GM18870 (cell line): ENCODE data around the gene SPATS1.
"Not testable (repeated sequence)": the region's sequence is repeated elsewhere in the genome, so short reads cannot be mapped to it uniquely, and the experiment has no call there.

Source experiments
- ATAC-seq: cut with Tn5 transposase; IDR thresholded peaks from one replicate; pipeline ENCODE4 v1.9.1; 2021; ENCODE audit warnings: moderate library complexity; ENCODE audit not compliant: unreplicated experiment

The SPATS1 gene

GRCh38 chr6:44310241-44310640, 32.2 kb upstream of the SPATS1 start:
- no peak for ATAC-seq

- ATAC-seq: no peak
Measured at GRCh38 chr6:44311304-44311703, 31.1 kb upstream of the SPATS1 start.

DNA sequence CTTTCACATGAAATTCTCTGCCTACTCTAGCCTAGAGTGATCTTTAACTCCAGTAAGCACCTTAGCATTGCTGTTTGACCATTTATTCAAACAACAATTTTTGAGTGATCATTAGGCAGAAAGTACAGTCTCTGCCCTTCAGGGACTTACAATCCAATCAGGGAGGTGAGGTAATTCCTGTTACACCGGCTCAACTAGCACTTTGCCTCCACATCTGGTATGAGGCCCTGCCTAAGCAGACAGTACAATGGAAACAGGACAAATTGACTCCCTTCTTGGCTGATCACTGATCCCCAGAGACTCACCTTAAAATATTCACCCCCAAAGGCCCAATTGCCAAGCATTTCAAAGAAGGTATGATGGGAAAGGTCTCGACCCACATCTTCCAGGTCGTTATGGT, 30.7 kb upstream of the SPATS1 start:
- ATAC-seq: no peak

DNA sequence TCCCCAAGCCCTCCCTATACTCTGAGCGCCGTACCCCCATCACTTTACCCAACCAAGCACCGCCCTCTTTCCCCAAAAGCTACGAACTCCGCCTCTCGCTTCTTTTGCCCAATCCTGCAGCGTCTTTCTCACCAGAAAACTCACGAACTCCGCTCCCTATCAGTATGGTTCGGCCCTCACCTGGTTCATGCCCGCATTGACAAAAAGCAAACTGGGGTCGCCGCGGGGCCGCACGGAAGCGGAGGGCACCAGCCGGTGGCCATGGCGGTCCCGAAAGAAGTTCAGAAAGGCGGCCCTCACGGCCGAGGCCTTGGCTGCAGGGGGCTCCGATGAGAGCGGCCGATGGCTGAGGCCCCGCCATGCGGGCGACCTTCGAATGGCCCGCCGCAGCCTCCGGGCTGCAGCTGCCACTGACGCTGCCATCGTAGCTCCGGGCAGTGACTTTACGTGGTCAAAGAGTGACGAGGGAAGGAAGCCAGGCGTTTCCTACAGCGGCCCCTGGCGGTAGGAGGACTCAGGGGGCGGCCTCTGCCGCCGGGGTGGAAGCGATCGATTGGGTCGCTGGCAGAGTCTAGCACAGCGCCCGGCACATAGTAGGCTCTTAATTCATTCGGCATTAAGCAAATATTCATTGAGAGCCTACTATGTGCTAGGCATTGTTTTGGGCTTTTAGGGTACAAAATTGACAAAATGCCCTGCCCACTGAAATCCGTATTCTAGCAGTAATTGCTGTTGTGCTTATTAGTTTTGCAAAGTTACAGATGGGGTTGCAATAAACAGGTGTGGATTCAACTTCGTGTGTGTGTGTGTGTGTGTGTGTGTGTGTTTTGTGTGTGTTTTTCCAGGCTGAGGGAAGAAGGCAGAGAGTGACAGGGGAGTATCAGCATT, 29.3 kb upstream of the SPATS1 start, which contains the start of gene AARS2:
TSS of gene AARS2 (minus strand) at position 447 of the 888 bp plus-strand sequence. CDS start at position 423, 24 bp downstream.
- peak; percentile 77 for ATAC-seq

- ATAC-seq: not testable (repeated sequence)
Measured at GRCh38 chr6:44314657-44315056, 27.8 kb upstream of the SPATS1 start.

- ATAC-seq: no peak
Measured at GRCh38 chr6:44315516-44315915, 26.9 kb upstream of the SPATS1 start.

- no peak for ATAC-seq
Measured at GRCh38 chr6:44315951-44316350, 26.5 kb upstream of the SPATS1 start.

DNA sequence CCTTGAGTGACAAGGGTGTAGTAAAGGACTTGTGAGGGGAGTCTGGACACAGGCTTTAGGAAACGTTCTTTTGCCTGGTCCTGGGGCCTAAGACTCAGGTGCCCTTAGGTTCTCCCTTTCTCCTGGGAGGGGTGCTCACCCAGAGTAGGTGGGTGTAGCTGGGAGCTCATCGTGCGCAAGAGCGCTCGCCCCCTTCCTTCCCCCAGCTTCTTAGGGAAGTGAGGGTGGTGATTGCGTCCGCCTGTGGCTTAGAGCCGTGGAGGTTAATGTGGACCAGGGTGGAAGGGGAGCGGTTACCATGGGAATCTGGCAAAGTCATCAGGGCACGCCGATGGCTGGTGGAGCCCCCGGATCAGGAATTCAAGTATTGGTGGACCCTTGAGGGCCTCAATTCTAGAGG, 26.0 kb upstream of the SPATS1 start:
- ATAC-seq: no peak

GRCh38 chr6:44317136-44317631, 25.3 kb upstream of the SPATS1 start:
- not testable (repeated sequence) for ATAC-seq

DNA sequence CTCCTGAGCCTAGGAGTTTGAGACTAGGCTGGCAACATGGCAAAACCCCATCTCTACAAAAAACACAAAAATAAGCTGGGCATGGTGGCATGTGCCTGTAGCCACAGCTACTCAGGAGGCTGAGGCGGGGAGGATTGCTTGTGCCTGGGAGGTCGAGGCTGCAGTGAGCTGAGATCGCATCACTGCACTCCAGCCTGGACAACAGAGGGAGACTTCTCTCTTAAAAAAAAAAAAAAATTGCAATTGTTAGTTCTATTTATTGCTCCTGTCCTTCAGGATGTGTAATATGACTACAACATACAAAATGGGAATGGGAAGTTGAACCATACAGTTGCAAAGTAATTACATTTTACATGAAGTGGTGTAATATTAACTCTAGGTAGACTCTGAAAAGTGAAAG, 21.2 kb upstream of the SPATS1 start:
- ATAC-seq: no peak

GRCh38 chr6:44327096-44327495, 15.4 kb upstream of the SPATS1 start:
- ATAC-seq: no peak

DNA sequence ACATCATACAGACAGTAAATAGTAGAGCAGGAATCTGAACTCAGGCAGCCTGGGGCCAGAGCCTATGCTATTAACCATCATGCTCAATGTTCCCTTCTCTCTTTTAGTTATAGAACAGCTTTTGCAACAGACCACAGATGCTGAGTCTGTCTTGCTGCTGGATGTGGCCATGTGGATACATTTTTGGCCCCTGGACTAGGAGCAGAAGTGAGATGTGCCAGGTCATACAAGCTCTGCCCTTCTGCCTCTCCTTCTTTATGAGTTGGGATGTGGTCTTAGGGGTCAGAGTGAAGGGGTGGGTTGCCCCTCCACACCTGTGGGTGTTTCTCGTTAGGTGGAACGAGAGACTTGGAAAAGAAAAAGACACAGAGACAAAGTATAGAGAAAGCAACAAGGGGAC, 14.7 kb upstream of the SPATS1 start:
- no peak for ATAC-seq

DNA sequence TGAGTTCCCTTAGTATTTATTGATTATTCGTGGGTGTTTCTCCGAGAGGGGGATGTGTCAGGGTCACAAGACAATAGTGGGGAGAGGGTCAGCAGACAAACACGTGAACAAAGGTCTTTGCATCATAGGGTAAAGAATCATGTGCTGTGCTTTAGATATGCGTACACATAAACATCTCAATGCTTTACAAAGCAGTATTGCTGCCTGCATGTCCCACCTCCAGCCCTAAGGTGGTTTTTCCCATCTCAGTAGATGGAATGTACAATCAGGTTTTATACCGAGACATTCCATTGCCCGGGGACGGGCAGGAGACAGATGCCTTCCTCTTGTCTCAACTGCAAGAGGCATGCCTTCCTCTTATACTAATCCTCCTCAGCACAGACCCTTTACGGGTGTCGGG, 14.2 kb upstream of the SPATS1 start:
- not testable (repeated sequence) for ATAC-seq

DNA sequence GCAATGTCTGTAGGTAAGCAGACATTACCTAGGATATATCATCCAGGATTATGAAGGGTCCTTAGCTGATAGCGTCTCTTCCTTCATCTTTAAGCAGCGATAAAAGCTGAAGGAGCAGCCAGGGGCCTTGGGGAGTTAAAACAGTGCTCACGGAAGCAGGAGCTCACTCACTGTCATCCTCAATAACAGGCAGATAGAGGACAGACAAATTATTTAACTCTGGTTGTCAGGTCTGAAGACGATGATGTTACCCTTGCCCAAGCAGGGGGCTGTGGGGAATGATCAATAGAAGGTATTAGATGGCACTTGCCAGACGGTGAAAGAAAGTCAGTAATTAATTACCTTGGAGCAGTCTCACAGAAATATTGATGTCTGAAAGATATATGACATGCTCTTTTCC, 12.6 kb upstream of the SPATS1 start:
- no peak for ATAC-seq

- no peak for ATAC-seq
Measured at GRCh38 chr6:44332585-44332984, 9.9 kb upstream of the SPATS1 start.

DNA sequence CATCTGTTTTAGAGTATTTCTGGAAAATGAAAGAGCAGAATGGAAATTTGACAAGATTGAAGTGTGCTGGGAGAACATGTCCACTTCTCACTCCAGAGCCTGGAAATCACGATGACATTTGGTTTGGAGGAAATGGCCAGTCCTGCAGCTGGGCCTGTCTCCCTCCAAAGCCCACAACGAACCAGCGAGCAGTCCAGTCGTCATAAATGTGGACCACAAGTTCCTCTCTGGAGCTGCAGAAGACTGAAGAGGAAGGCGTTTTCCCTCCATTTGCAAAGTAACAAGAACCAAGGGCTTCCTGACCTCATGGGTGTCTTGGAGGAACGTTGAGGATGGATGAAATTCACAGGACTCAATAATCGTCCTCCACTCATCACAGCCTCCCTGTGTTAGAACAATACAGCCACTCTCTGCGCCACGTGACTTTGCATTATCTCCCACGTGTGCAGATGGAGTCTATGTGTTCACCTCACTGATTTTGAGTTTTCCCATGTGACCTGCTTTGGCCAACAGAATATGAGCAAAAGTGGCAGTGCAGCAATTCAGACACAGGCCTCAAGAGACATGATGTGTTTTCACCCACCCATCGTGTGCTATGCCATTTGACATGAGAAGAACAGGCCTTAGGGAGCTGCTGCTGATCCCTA, 9.1 kb upstream of the SPATS1 start:
- ATAC-seq: no peak

- no peak for ATAC-seq
Measured at GRCh38 chr6:44333942-44334341, 8.5 kb upstream of the SPATS1 start.

- ATAC-seq: no peak
Measured at GRCh38 chr6:44335631-44336030, 6.8 kb upstream of the SPATS1 start.

DNA sequence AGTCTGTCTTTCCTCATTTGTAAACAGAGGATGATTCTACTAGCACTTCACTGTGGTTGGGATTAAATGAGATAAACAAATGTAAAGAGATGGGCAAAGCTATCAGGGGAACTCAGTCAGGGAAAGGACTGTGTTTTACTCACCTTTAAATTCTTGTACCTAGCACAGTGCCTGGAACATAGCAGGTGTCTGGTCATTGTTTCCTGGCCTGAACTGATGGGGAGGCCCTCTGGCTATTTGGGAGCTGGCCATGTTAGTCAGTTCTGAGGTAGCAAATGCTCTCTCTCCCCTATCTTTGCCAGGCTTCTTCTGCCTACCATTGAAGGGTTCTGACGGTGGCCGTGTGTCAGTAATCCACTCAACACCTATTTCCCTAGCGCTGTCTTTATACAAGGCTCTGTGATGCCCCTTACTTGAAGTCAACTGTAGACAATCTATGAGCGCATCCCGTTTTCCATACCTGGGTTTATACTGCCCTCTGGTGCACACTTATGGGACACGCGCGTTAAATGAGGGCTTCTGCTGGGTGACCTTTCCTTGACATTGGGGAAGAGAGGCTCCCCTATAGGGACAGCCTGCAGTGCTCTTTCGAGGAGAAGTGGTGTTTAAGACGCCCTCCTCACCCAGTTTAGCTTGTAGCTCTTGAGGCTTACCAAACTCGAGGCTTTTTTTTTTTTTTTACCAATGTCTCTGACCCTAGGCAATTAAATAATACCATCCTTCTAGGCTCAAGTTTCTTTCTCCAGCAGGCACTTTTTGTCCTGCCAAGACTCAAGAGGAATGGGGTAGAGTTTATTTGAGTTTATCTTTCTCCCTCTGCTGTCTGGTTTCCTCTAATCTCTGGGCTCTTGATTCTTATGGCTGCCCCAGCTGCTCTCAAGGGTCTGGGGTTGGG, 4.0 kb upstream of the SPATS1 start:
- no peak for ATAC-seq

GRCh38 chr6:44339301-44339700, 3.1 kb upstream of the SPATS1 start:
- no peak for ATAC-seq
